ENCODE measurements around the gene LYST. TPM values are rescaled to one million over a fixed set of nuclear protein-coding genes. Genes with fewer than 3 reads are reported as not detected.

The LYST gene
- total RNA-seq, 4 donors from 2014 or later = 48.0 to 62.8 (median 61.0) TPM

GRCh38 chr1:235612761-235613160 is 253.9 kb downstream of the LYST start:
- 80 to 95% methylated on average over 3 of the region's 3 CpGs for WGBS, 2 donors
- no peak for DNase-seq (ENCODE audit: low spot score in 2 of 2)
- TF ChIP-seq, protein P1, sequence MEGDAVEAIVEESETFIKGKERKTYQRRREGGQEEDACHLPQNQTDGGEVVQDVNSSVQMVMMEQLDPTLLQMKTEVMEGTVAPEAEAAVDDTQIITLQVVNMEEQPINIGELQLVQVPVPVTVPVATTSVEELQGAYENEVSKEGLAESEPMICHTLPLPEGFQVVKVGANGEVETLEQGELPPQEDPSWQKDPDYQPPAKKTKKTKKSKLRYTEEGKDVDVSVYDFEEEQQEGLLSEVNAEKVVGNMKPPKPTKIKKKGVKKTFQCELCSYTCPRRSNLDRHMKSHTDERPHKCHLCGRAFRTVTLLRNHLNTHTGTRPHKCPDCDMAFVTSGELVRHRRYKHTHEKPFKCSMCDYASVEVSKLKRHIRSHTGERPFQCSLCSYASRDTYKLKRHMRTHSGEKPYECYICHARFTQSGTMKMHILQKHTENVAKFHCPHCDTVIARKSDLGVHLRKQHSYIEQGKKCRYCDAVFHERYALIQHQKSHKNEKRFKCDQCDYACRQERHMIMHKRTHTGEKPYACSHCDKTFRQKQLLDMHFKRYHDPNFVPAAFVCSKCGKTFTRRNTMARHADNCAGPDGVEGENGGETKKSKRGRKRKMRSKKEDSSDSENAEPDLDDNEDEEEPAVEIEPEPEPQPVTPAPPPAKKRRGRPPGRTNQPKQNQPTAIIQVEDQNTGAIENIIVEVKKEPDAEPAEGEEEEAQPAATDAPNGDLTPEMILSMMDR (IDR thresholded peaks at IDR 0.05) = no peak
- no peak for TF ChIP-seq EP300 (IDR thresholded peaks at IDR 0.05)
- TF ChIP-seq POLR2A (IDR thresholded peaks at IDR 0.05) = no peak

More at GRCh38 chr1:235612761-235613160, 253.9 kb downstream of the LYST start:
- no peak overlapping the region for H3K27ac ChIP-seq
- no peaks in the 10 kb centered on the region for H3K36me3 ChIP-seq
- H3K9me3 ChIP-seq = no peaks in the 10 kb centered on the region
- H3K27me3 ChIP-seq = no peaks in the 10 kb centered on the region
- no peaks in the 10 kb centered on the region for H3K4me1 ChIP-seq
- H3K4me3 ChIP-seq = no peak overlapping the region

Small RNA genes within 50 kb of the gene (small RNA-seq; reads per million reads assigned to genes)
- gene MIR1537 (not detected), gene RNU6-968P (not detected)

Other genes with a start within 250 kb of the LYST start
- gene GNG4, start 217.1 kb downstream of the LYST start, total RNA-seq = 1 to 10 TPM in 1 of 4 donors, under 1 TPM in 2, not detected in 1; 0.42 to 6.3 (median 0.98) TPM
- gene NID1, start 198.2 kb upstream of the LYST start, total RNA-seq = 100 to 1,000 TPM; 192 to 321 (median 215) TPM

Data from tibial nerve (tissue), 4 donors.